GM23338 (cell line): ENCODE measurements around the gene SASH3. TPM values are rescaled to one million over a fixed set of nuclear protein-coding genes. Genes with fewer than 3 reads are reported as not detected.

ENCODE experiments used
- ATAC-seq: fragments of 200-7000 bp; cut with Tn5 transposase; 3 replicates; pipeline ENCODE4 v1.9.1; 2020
- DNase-seq: peaks from one replicate; pipeline ENCODE4 v3.0.0-alpha.2; 2015; ENCODE audit warnings: low spot score
- H2AFZ ChIP-seq: fragments of 200-600 bp; sonication (generic); 2 replicates; pipeline ENCODE4 v1.8.0; 2016; ENCODE audit warnings: antibody characterized with exemption, mild to moderate bottlenecking, moderate library complexity
- H3F3A ChIP-seq: fragments of 200-600 bp; sonication (generic); replicated peaks from 2 replicates; pipeline ENCODE4 v1.8.0; 2017; ENCODE audit warnings: antibody characterized with exemption, mixed run types, low read depth
- H3K27ac ChIP-seq: fragments of 200-600 bp; sonication (generic); 2 replicates; pipeline ENCODE4 v1.6.1; 2016; ENCODE audit warnings: low read depth
- H3K27me3 ChIP-seq: fragments of 200-600 bp; sonication (generic); 2 replicates; pipeline ENCODE4 v1.8.0; 2016; ENCODE audit warnings: mild to moderate bottlenecking, mixed run types, moderate library complexity; ENCODE audit not compliant: insufficient read depth
- H3K36me3 ChIP-seq: fragments of 200-600 bp; sonication (generic); 2 replicates; pipeline ENCODE4 v1.8.0; 2016; ENCODE audit warnings: mild to moderate bottlenecking; ENCODE audit not compliant: insufficient read depth
- H3K4me1 ChIP-seq: fragments of 200-600 bp; sonication (generic); 2 replicates; pipeline ENCODE4 v1.8.0; 2016; ENCODE audit warnings: mild to moderate bottlenecking, moderate library complexity; ENCODE audit not compliant: insufficient read depth
- H3K4me2 ChIP-seq: fragments of 200-600 bp; sonication (generic); 2 replicates; pipeline ENCODE4 v1.7.1; 2017; ENCODE audit warnings: mixed run types
- H3K4me3 ChIP-seq: fragments of 200-600 bp; sonication (generic); 2 replicates; pipeline ENCODE4 v1.6.1; 2016; ENCODE audit warnings: mixed run types
- H3K79me2 ChIP-seq: fragments of 200-600 bp; sonication (generic); replicated peaks from 2 replicates; pipeline ENCODE4 v1.8.0; 2017; ENCODE audit warnings: mild to moderate bottlenecking; ENCODE audit not compliant: insufficient read depth
- H3K9me2 ChIP-seq: fragments of 200-600 bp; sonication (generic); 2 replicates; pipeline ENCODE4 v1.8.0; 2017; ENCODE audit not compliant: insufficient read depth
- H4K20me1 ChIP-seq: fragments of 200-600 bp; sonication (generic); replicated peaks from 2 replicates; pipeline ENCODE4 v1.8.0; 2017; ENCODE audit warnings: mild to moderate bottlenecking; ENCODE audit not compliant: insufficient read depth
- H3K27ac Mint-ChIP-seq: 2 replicates; pipeline ENCODE4 v1.8.0; 2020; ENCODE audit warnings: inconsistent platforms, mild to moderate bottlenecking, moderate library complexity, mixed read lengths
- H3K27me3 Mint-ChIP-seq: 3 replicates; pipeline ENCODE4 v1.8.0; 2022; ENCODE audit warnings: low read depth, mild to moderate bottlenecking, moderate library complexity, mixed read lengths, inconsistent platforms; ENCODE audit not compliant: insufficient read depth, poor library complexity
- H3K36me3 Mint-ChIP-seq: 3 replicates; pipeline ENCODE4 v1.8.0; 2021; ENCODE audit warnings: low read depth, mild to moderate bottlenecking, inconsistent platforms, moderate library complexity, mixed read lengths
- H3K4me1 Mint-ChIP-seq: 3 replicates; pipeline ENCODE4 v1.8.0; 2020; ENCODE audit warnings: mild to moderate bottlenecking, inconsistent platforms, mixed read lengths
- H3K4me3 Mint-ChIP-seq: 3 replicates; pipeline ENCODE4 v1.8.0; 2021; ENCODE audit warnings: moderate library complexity, mild to moderate bottlenecking, inconsistent platforms, mixed read lengths
- H3K9me3 Mint-ChIP-seq: 3 replicates; pipeline ENCODE4 v1.8.0; 2020; ENCODE audit warnings: moderate library complexity, mild to moderate bottlenecking, inconsistent platforms, mixed read lengths
- CREB1 ChIP-seq: fragments of 250-450 bp; sonication (Bioruptor Pico); IDR thresholded peaks from 2 replicates; pipeline ENCODE4 v1.5.0; 2020; ENCODE audit warnings: low read depth, mild to moderate bottlenecking, moderate library complexity
- CTCF ChIP-seq, 2 experiments: fragments of 200-600 bp in 1 of 2; sonication (generic) in 1 of 2; conservative IDR thresholded peaks; 2 replicates each; pipeline versions ENCODE4 v1.5.1 to v1.6.1; 2016 to 2017; ENCODE audit warnings: antibody characterized with exemption in 2 of 2, low read depth in 2 of 2, mild to moderate bottlenecking in 2 of 2, moderate library complexity in 1 of 2
- ETS1 ChIP-seq: IDR thresholded peaks from 2 replicates; pipeline ENCODE4 v1.6.1; 2016; ENCODE audit warnings: antibody characterized with exemption
- EZH2 ChIP-seq: fragments of 200-600 bp; sonication (generic); IDR thresholded peaks from one replicate; pipeline ENCODE4 v1.8.0; 2017; ENCODE audit warnings: antibody characterized with exemption, mild to moderate bottlenecking, low read depth; ENCODE audit not compliant: unreplicated experiment
- EZH2phosphoT487 ChIP-seq: fragments of 200-600 bp; sonication (generic); IDR thresholded peaks from one replicate; pipeline ENCODE4 v1.8.1; 2018; ENCODE audit warnings: antibody characterized with exemption; ENCODE audit not compliant: unreplicated experiment
- JUNB ChIP-seq: IDR thresholded peaks from one replicate; pipeline ENCODE4 v1.6.1; 2016; ENCODE audit warnings: antibody characterized with exemption; ENCODE audit not compliant: unreplicated experiment
- NANOG ChIP-seq: IDR thresholded peaks from 2 replicates; pipeline ENCODE4 v1.6.1; 2016; ENCODE audit warnings: antibody characterized with exemption, borderline replicate concordance
- POLR2AphosphoS5 ChIP-seq: IDR thresholded peaks from 2 replicates; pipeline ENCODE4 v1.6.1; 2016; ENCODE audit warnings: antibody characterized with exemption, low read depth
- REST ChIP-seq: IDR thresholded peaks from one replicate; pipeline ENCODE4 v1.6.1; 2018; ENCODE audit warnings: antibody characterized with exemption; ENCODE audit not compliant: unreplicated experiment
- STAT1 ChIP-seq: IDR thresholded peaks from one replicate; pipeline ENCODE4 v1.6.1; 2016; ENCODE audit warnings: antibody characterized with exemption; ENCODE audit not compliant: unreplicated experiment
- ZNF114 ChIP-seq: fragments of 250-450 bp; sonication (Bioruptor Pico); IDR thresholded peaks from 2 replicates; pipeline ENCODE4 v1.5.0; 2020; ENCODE audit warnings: mild to moderate bottlenecking, moderate library complexity
- ZNF331 ChIP-seq: fragments of 250-450 bp; sonication (Bioruptor Pico); IDR thresholded peaks from 2 replicates; pipeline ENCODE4 v1.5.0; 2020; ENCODE audit warnings: low read depth, mild to moderate bottlenecking, moderate library complexity
- ZNF462 ChIP-seq: fragments of 250-450 bp; sonication (Bioruptor Pico); IDR thresholded peaks from 2 replicates; pipeline ENCODE4 v1.5.0; 2020; ENCODE audit warnings: mild to moderate bottlenecking, moderate library complexity
- polyA plus RNA-seq: library from polyadenylated mRNA; unstranded; fragments of >200 nt; fragmentation: Nextera tagmentation; extraction: Ambion mirVana; gene quantifications from 2 replicates; pipeline ENCODE4 v1.2.1, GENCODE V29; 2016
- total RNA-seq: library from RNA; depleted of rRNA; stranded (reverse); fragments of >200 nt; shearing (Covaris generic); gene quantifications from 2 replicates; pipeline ENCODE4 v1.2.3, GENCODE V29; 2014

The SASH3 gene
- total and polyA plus RNA-seq, 2 experiments from 2014 or later: 0.18 TPM; not detected in 1

GRCh38 chrX:129768586-129769466, 10.9 kb upstream of the SASH3 start:
- no peak for TF ChIP-seq EZH2
- TF ChIP-seq ZNF331: no peak
- no peak for TF ChIP-seq CREB1 (CRISPR knock-in tag)
- TF ChIP-seq REST: no peak
- TF ChIP-seq POLR2AphosphoS5: no peak
- no peak for TF ChIP-seq STAT1
- no peak for TF ChIP-seq ZNF462 (CRISPR knock-in tag)
- TF ChIP-seq CTCF (conservative IDR thresholded peaks at IDR 0.05; ENCODE audit: low read depth in 2 of 2): no peak
- no peak for TF ChIP-seq ZNF114 (CRISPR knock-in tag)
- no peak for TF ChIP-seq EZH2phosphoT487
- TF ChIP-seq ETS1: no peak
- no peak for TF ChIP-seq NANOG
- TF ChIP-seq JUNB: no peak
- no peaks in the 10 kb centered on the region; the same call in 2 of the 3 replicates for H3K4me1 Mint-ChIP-seq
- no peaks in the 10 kb centered on the region for H3K9me2 ChIP-seq
- no peaks in the 10 kb centered on the region for H3K9me3 Mint-ChIP-seq
- DNase-seq (no peak), ATAC-seq (no peak)
- no peaks in the 10 kb centered on the region for H3K4me1 ChIP-seq
- no peaks in the 10 kb centered on the region for H3K36me3 Mint-ChIP-seq
- H3K27me3 Mint-ChIP-seq: no peaks in the 10 kb centered on the region
- no peaks in the 10 kb centered on the region for H3F3A ChIP-seq
- no peak overlapping the region for H3K4me3 ChIP-seq
- H2AFZ ChIP-seq: no peak overlapping the region
- no peaks in the 10 kb centered on the region for H3K36me3 ChIP-seq
- H4K20me1 ChIP-seq: no peaks in the 10 kb centered on the region
- H3K79me2 ChIP-seq: no peaks in the 10 kb centered on the region
- H3K4me2 ChIP-seq: no peak overlapping the region
- no peak overlapping the region for H3K4me3 Mint-ChIP-seq
- no peak overlapping the region for H3K27ac Mint-ChIP-seq
- H3K27me3 ChIP-seq: no peaks in the 10 kb centered on the region
- no peak overlapping the region for H3K27ac ChIP-seq
